IMR-90 (cell line): ENCODE results near the gene CLEC2D. TPM values are rescaled to one million over a fixed set of nuclear protein-coding genes. Genes with fewer than 3 reads are reported as not detected.

Experiments used
- ATAC-seq: fragments of 200-7000 bp; cut with Tn5 transposase; 2 replicates; pipeline ENCODE4 v1.9.1; 2020; ENCODE audit warnings: low read depth, mild to moderate bottlenecking, moderate library complexity
- BruUV-seq: library from RNA; stranded (reverse); fragments of 400-500 nt; replicated peaks from 2 replicates; lab custom pipeline; 2021; lab: Mats Ljungman, UMichigan
- CTCF ChIA-PET: fragments of 300-600 bp; formaldehyde crosslinking; extraction: SDS; loops from one replicate; lab custom pipeline; 2021; ENCODE audit warnings: antibody characterized with exemption; lab: Yijun Ruan, JAX
- POLR2A ChIA-PET: fragments of 300-600 bp; sonication (Branson Sonifier 250); formaldehyde crosslinking; loops from one replicate; lab custom pipeline; 2022; ENCODE audit warnings: antibody characterized with exemption; ENCODE audit not compliant: unreplicated experiment; lab: Charles Lee
- DNase-seq: peaks from one replicate; pipeline ENCODE4 v3.0.0; 2013
- H2AFZ ChIP-seq: replicated peaks from 2 replicates; pipeline ENCODE3; 2013; ENCODE audit warnings: low read length, mild to moderate bottlenecking; ENCODE audit not compliant: poor library complexity
- H2AK5ac ChIP-seq: 2 replicates; pipeline ENCODE4 v1.6.1; 2013; ENCODE audit warnings: low read depth, low read length, inconsistent platforms
- H2AK9ac ChIP-seq: replicated peaks from 2 replicates; pipeline ENCODE3; 2013; ENCODE audit warnings: mild to moderate bottlenecking, low read depth, low read length, moderate library complexity; ENCODE audit not compliant: poor library complexity
- H2BK120ac ChIP-seq: 2 replicates; pipeline ENCODE4 v1.6.1; 2013; ENCODE audit warnings: low read depth, low read length, inconsistent platforms
- H2BK15ac ChIP-seq: 3 replicates; pipeline ENCODE4 v1.6.1; 2013; ENCODE audit warnings: low read depth, low read length, inconsistent platforms
- H2BK20ac ChIP-seq: 2 replicates; pipeline ENCODE4 v1.6.1; 2013; ENCODE audit warnings: low read depth, mild to moderate bottlenecking, inconsistent platforms, low read length, moderate library complexity
- H2BK5ac ChIP-seq: 2 replicates; pipeline ENCODE4 v1.6.1; 2013; ENCODE audit warnings: mild to moderate bottlenecking, low read depth, low read length, inconsistent platforms; ENCODE audit not compliant: poor library complexity, severe bottlenecking
- H3K14ac ChIP-seq: replicated peaks from 2 replicates; pipeline ENCODE4 v1.6.1; 2013; ENCODE audit warnings: low read depth, low read length, inconsistent platforms
- H3K18ac ChIP-seq: 2 replicates; pipeline ENCODE4 v1.6.1; 2013; ENCODE audit warnings: low read depth, low read length, control low read depth
- H3K23ac ChIP-seq: 2 replicates; pipeline ENCODE4 v1.6.1; 2013; ENCODE audit warnings: low read depth, low read length, inconsistent platforms
- H3K27ac ChIP-seq: 2 replicates; pipeline ENCODE4 v1.5.1; 2013; ENCODE audit warnings: mild to moderate bottlenecking, control low read depth, low read length; ENCODE audit not compliant: insufficient read depth
- H3K27me3 ChIP-seq: 2 replicates; pipeline ENCODE4 v1.6.1; 2013; ENCODE audit warnings: low read length; ENCODE audit not compliant: control insufficient read depth, insufficient read depth
- H3K36me3 ChIP-seq: 2 replicates; pipeline ENCODE4 v1.6.1; 2013; ENCODE audit warnings: low read length, mixed read lengths; ENCODE audit not compliant: control insufficient read depth, insufficient read depth
- H3K4ac ChIP-seq: 2 replicates; pipeline ENCODE4 v1.6.1; 2013; ENCODE audit warnings: low read depth, low read length, inconsistent platforms
- H3K4me1 ChIP-seq: 2 replicates; pipeline ENCODE4 v1.6.1; 2013; ENCODE audit warnings: low read length, mixed read lengths; ENCODE audit not compliant: control insufficient read depth, insufficient read depth
- H3K4me2 ChIP-seq: 2 replicates; pipeline ENCODE4 v1.6.1; 2013; ENCODE audit warnings: low read depth, mild to moderate bottlenecking, control low read depth, low read length, moderate library complexity
- H3K4me3 ChIP-seq: 2 replicates; pipeline ENCODE4 v1.5.1; 2013; ENCODE audit warnings: low read depth, mild to moderate bottlenecking, control low read depth, low read length, moderate library complexity; ENCODE audit not compliant: insufficient read depth
- H3K56ac ChIP-seq: 2 replicates; pipeline ENCODE4 v1.6.1; 2013; ENCODE audit warnings: low read length, inconsistent platforms; ENCODE audit not compliant: insufficient read depth; ENCODE audit errors: extremely low read depth
- H3K79me1 ChIP-seq, 2 experiments: 2 replicates each; pipeline ENCODE4 v1.6.1; 2013; ENCODE audit warnings: low read length in 2 of 2, inconsistent platforms in 1 of 2, low read depth in 1 of 2
- H3K9ac ChIP-seq: 2 replicates; pipeline ENCODE4 v1.6.1; 2013; ENCODE audit warnings: low read depth, low read length, control low read depth
- H3K9me1 ChIP-seq: 2 replicates; pipeline ENCODE4 v1.6.1; 2013; ENCODE audit warnings: low read length, inconsistent platforms; ENCODE audit not compliant: insufficient read depth
- H3K9me3 ChIP-seq: 2 replicates; pipeline ENCODE4 v1.6.1; 2013; ENCODE audit warnings: low read length; ENCODE audit not compliant: control insufficient read depth, insufficient read depth
- H4K20me1 ChIP-seq: 2 replicates; pipeline ENCODE4 v1.6.1; 2013; ENCODE audit warnings: low read length, inconsistent platforms; ENCODE audit not compliant: insufficient read depth
- H4K5ac ChIP-seq: 2 replicates; pipeline ENCODE4 v1.6.1; 2013; ENCODE audit warnings: mild to moderate bottlenecking, low read depth, low read length, control low read depth
- H4K8ac ChIP-seq, 2 experiments: 2 replicates each; pipeline ENCODE4 v1.6.1; 2013; ENCODE audit warnings: low read depth in 2 of 2, low read length in 2 of 2, control low read depth in 1 of 2, inconsistent platforms in 1 of 2
- H4K91ac ChIP-seq: 2 replicates; pipeline ENCODE4 v1.6.1; 2013; ENCODE audit warnings: low read depth, low read length, inconsistent platforms; ENCODE audit not compliant: insufficient read depth
- CEBPB ChIP-seq: IDR thresholded peaks from 2 replicates; pipeline ENCODE4 v1.6.1; 2012; ENCODE audit warnings: low read depth, low read length, improper control_type of control experiment
- CHD1 ChIP-seq: IDR thresholded peaks from 2 replicates; pipeline ENCODE4 v1.6.1; 2012; ENCODE audit warnings: low read depth, low read length, improper control_type of control experiment
- MXI1 ChIP-seq: IDR thresholded peaks from 2 replicates; pipeline ENCODE4 v1.6.1; 2012; ENCODE audit warnings: low read depth, mild to moderate bottlenecking, low read length, moderate library complexity, borderline replicate concordance
- NFE2L2 ChIP-seq: fragments of 150-350 bp; IDR thresholded peaks from 2 replicates; pipeline ENCODE4 v1.6.1; 2016; ENCODE audit warnings: low read depth, mild to moderate bottlenecking, low read length
- POLR2A ChIP-seq: IDR thresholded peaks from 2 replicates; pipeline ENCODE4 v1.6.1; 2012; ENCODE audit warnings: mild to moderate bottlenecking, low read depth, low read length
- RAD21 ChIP-seq: IDR thresholded peaks from 2 replicates; pipeline ENCODE4 v1.6.1; 2012; ENCODE audit warnings: low read length, improper control_type of control experiment
- RCOR1 ChIP-seq: IDR thresholded peaks from 2 replicates; pipeline ENCODE4 v1.6.1; 2012; ENCODE audit warnings: mild to moderate bottlenecking, low read length, improper control_type of control experiment; ENCODE audit not compliant: insufficient replicate concordance
- RFX5 ChIP-seq: IDR thresholded peaks from 2 replicates; pipeline ENCODE4 v1.8.0; 2012; ENCODE audit warnings: low read depth, mild to moderate bottlenecking, low read length, moderate library complexity
- WGBS, 2 experiments: methylation state at CpG; one replicate each; pipeline versions ENCODE4 v1.1.5 to v1.1.7; 2013; ENCODE audit warnings: missing lambda C conversion rate in 2 of 2; ENCODE audit not compliant: insufficient read length in 1 of 2; ENCODE audit errors: extremely low coverage in 2 of 2; 5-methylcytosine and 5-hydroxymethylcytosine counted together
- dilution Hi-C: fragments of 300-500 bp; cut with HindIII; formaldehyde crosslinking; loops from one replicate; pipeline ENCODE4 v1.14.3; 2018; ENCODE audit warnings: low sequenced_read_pairs; ENCODE audit not compliant: unreplicated experiment
- in situ Hi-C: fragments of 300-500 bp; cut with MboI; formaldehyde crosslinking; loops from 3 replicates; pipeline ENCODE4 v1.14.3; 2019; ENCODE audit warnings: low sequenced_read_pairs, inconsistent platforms, mixed read lengths
- intact Hi-C: fragments of 100-400 bp; cut with micrococcal nuclease; formaldehyde crosslinking; loops from 2 replicates; pipeline ENCODE4 v1.10.0; 2022
- polyA plus RNA-seq, 3 experiments: library from polyadenylated mRNA; depleted of rRNA; stranded (reverse); fragments of >200 nt; gene quantifications; 2 replicates each; pipeline ENCODE4 v1.2.3, GENCODE V29; 2012; ENCODE audit warnings: low replicate concordance in 1 of 3
- total RNA-seq: library from RNA; depleted of rRNA; stranded (reverse); fragments of >200 nt; gene quantifications from 2 replicates; pipeline ENCODE4 v1.2.3, GENCODE V29; 2012
- TF ChIP-seq, protein P1 (sequence below): conservative IDR thresholded peaks from 2 replicates; pipeline ENCODE4 v1.5.1; 2012; ENCODE audit warnings: mild to moderate bottlenecking, low read depth, low read length, improper control_type of control experiment
- TF ChIP-seq, protein P2 (sequence below): fragments of 150-350 bp; IDR thresholded peaks from 2 replicates; pipeline ENCODE4 v1.6.1; 2017; ENCODE audit warnings: mild to moderate bottlenecking, antibody characterized with exemption, low read length, low read depth
- TF ChIP-seq, protein P3 (sequence below): fragments of 150-350 bp; IDR thresholded peaks from 2 replicates; pipeline ENCODE4 v1.6.1; 2016; ENCODE audit warnings: low read depth, mild to moderate bottlenecking, low read length, moderate library complexity, borderline replicate concordance

Gene CLEC2D
- total and polyA plus RNA-seq, 2 of the 4 experiments (the other 2 are of a cell fraction): 0.72 to 1.2 TPM

DNA sequence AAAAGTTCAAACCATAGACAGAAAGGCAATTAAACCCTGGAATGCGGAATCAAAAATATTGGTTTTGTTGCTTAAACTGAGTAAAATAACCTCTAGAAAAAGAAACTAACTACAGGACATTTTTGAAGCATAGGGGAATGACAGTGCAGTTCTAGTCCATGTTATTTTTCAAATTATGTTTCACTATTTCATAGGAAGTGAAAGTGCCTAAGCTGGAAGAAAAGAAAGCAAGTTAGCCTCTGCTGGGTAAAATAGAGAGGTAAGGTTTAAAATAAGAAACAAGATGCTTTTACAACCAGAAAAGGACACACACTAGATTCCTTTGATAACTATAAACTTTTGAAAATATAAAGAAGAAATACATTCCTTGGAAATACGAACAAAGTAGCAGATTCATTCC is 62.3 kb downstream of the CLEC2D start:
- Histone ChIP-seq H2AK9ac (no peak overlapping the region), H3K9me1 (no peaks in the 10 kb centered on the region), H3K9ac (no peak overlapping the region), H3K79me1 (no peaks in the 10 kb centered on the region), H3K56ac (no peak overlapping the region), H3K18ac (no peak overlapping the region), H4K5ac (no peak overlapping the region), H3K36me3 (no peaks in the 10 kb centered on the region), H2BK5ac (no peak overlapping the region), H2AK5ac (no peak overlapping the region), H3K14ac (no peak overlapping the region), H2BK120ac (no peak overlapping the region), H2BK15ac (no peak overlapping the region), H2BK20ac (no peak overlapping the region), H4K20me1 (no peaks in the 10 kb centered on the region), H3K4ac (no peak overlapping the region), H3K27me3 (no peaks in the 10 kb centered on the region; the same call in none of the 2 replicates), H4K91ac (no peak overlapping the region), H3K27ac (no peak overlapping the region), H4K8ac (no peak overlapping the region), H2AFZ (no peak overlapping the region), H3K23ac (no peak overlapping the region), H3K4me2 (no peak overlapping the region), H3K4me1 (no peaks in the 10 kb centered on the region), H3K4me3 (no peak overlapping the region), H3K9me3 (no peaks in the 10 kb centered on the region)
- ChIA-PET POLR2A (no interaction called here), CTCF (interaction anchor here (1.9 kb wide), 1 partner anchor 11 kb away, joined by 5 read pairs; no protein-coding TSS in a partner anchor)
- BruUV-seq: no TSS peak
- in situ Hi-C loops: no loop called here
- TF ChIP-seq CEBPB (no peak), MXI1 (no peak), RAD21 (no peak), RFX5 (no peak), POLR2A (no peak), NFE2L2 (no peak), RCOR1 (no peak), CHD1 (no peak)
- TF ChIP-seq, protein P1, sequence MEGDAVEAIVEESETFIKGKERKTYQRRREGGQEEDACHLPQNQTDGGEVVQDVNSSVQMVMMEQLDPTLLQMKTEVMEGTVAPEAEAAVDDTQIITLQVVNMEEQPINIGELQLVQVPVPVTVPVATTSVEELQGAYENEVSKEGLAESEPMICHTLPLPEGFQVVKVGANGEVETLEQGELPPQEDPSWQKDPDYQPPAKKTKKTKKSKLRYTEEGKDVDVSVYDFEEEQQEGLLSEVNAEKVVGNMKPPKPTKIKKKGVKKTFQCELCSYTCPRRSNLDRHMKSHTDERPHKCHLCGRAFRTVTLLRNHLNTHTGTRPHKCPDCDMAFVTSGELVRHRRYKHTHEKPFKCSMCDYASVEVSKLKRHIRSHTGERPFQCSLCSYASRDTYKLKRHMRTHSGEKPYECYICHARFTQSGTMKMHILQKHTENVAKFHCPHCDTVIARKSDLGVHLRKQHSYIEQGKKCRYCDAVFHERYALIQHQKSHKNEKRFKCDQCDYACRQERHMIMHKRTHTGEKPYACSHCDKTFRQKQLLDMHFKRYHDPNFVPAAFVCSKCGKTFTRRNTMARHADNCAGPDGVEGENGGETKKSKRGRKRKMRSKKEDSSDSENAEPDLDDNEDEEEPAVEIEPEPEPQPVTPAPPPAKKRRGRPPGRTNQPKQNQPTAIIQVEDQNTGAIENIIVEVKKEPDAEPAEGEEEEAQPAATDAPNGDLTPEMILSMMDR: no peak
- TF ChIP-seq, protein P2, sequence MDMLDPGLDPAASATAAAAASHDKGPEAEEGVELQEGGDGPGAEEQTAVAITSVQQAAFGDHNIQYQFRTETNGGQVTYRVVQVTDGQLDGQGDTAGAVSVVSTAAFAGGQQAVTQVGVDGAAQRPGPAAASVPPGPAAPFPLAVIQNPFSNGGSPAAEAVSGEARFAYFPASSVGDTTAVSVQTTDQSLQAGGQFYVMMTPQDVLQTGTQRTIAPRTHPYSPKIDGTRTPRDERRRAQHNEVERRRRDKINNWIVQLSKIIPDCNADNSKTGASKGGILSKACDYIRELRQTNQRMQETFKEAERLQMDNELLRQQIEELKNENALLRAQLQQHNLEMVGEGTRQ: no peak
- TF ChIP-seq, protein P3, sequence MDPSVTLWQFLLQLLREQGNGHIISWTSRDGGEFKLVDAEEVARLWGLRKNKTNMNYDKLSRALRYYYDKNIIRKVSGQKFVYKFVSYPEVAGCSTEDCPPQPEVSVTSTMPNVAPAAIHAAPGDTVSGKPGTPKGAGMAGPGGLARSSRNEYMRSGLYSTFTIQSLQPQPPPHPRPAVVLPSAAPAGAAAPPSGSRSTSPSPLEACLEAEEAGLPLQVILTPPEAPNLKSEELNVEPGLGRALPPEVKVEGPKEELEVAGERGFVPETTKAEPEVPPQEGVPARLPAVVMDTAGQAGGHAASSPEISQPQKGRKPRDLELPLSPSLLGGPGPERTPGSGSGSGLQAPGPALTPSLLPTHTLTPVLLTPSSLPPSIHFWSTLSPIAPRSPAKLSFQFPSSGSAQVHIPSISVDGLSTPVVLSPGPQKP: no peak
- no peak for DNase-seq
- no CpG with 5 or more reads among the region's 2 CpGs for WGBS, 2 experiments
- intact Hi-C loops: no loop called here
- dilution Hi-C loops: no loop called here
- no peak for ATAC-seq
